Liver (tissue), 2 donors: ENCODE measurements around the gene PREX1.

Experiments
- CTCF ChIP-seq: fragments of 150-350 bp; IDR thresholded peaks from 2 replicates; pipeline ENCODE4 v1.5.1; 2017; ENCODE audit warnings: improper control_type of control experiment, low read depth, low read length; ENCODE audit not compliant: missing input control
- REST ChIP-seq: IDR thresholded peaks from 2 replicates; pipeline ENCODE4 v1.6.1; 2016; ENCODE audit warnings: antibody characterized with exemption, mild to moderate bottlenecking
- donor health status: healthy.

- TF ChIP-seq CTCF (no peak), REST (no peak)
Measured at GRCh38 chr20:48754292-48754691, 73.5 kb downstream of the PREX1 start.
